Fibroblast of villous mesenchyme (primary cell): Measurements from ENCODE around the gene FAM98A. TPM values are rescaled to one million over a fixed set of nuclear protein-coding genes. Genes with fewer than 3 reads are reported as not detected.

Experiments used
- DNase-seq: peaks from one replicate; pipeline ENCODE4 v3.0.0-alpha.2; 2010; ENCODE audit warnings: low read depth
- H3K4me3 ChIP-seq: 2 replicates; pipeline ENCODE4 v1.5.1; 2011; ENCODE audit warnings: low read depth, mild to moderate bottlenecking, low read length
- CTCF ChIP-seq: IDR thresholded peaks from 2 replicates; pipeline ENCODE4 v1.5.1; 2012; ENCODE audit warnings: low read depth, mild to moderate bottlenecking, low read length; ENCODE audit not compliant: insufficient read depth
- total RNA-seq: library from RNA; depleted of rRNA; stranded (reverse); fragments of >200 nt; gene quantifications from 2 replicates; pipeline ENCODE4 v1.2.3, GENCODE V29; 2012

The FAM98A gene
- total RNA-seq, 1 donor: 152 TPM

- DNase-seq: no peak
- no peak overlapping the region for H3K4me3 ChIP-seq
- no peak for TF ChIP-seq CTCF
These were observed 8.8 kb upstream of the FAM98A start for GRCh38 chr2:33607905-33608304.

- H3K4me3 ChIP-seq: no peak overlapping the region
- no peak for TF ChIP-seq CTCF
- no peak for DNase-seq
These were observed 8.2 kb upstream of the FAM98A start for GRCh38 chr2:33607251-33607721.

GRCh38 chr2:33606622-33607021 lies 7.5 kb upstream of the FAM98A start:
- H3K4me3 ChIP-seq: no peak overlapping the region
- TF ChIP-seq CTCF: no peak
- DNase-seq: no peak

- no peak overlapping the region for H3K4me3 ChIP-seq
- no peak for TF ChIP-seq CTCF
- DNase-seq: no peak
These were observed 7.0 kb upstream of the FAM98A start for GRCh38 chr2:33606100-33606499.

GRCh38 chr2:33605056-33605455 lies 6.0 kb upstream of the FAM98A start:
- no peak for TF ChIP-seq CTCF
- DNase-seq: no peak
- H3K4me3 ChIP-seq: no peak overlapping the region

GRCh38 chr2:33603416-33603815 lies 4.3 kb upstream of the FAM98A start:
- no peak overlapping the region for H3K4me3 ChIP-seq
- DNase-seq: no peak
- no peak for TF ChIP-seq CTCF

- H3K4me3 ChIP-seq: no peak overlapping the region
- no peak for TF ChIP-seq CTCF
- DNase-seq: no peak
These were observed 3.2 kb upstream of the FAM98A start for GRCh38 chr2:33602201-33602830.
